KBM-7 (cell line): ENCODE data around the gene FBN1.

Source experiments
- DNase-seq: peaks from one replicate; pipeline ENCODE4 v3.0.0-alpha.2; 2015
- in situ Hi-C: fragments of 300-500 bp; cut with MboI; formaldehyde crosslinking; loops from 2 replicates; pipeline ENCODE4 v1.14.3; 2020; ENCODE audit warnings: low sequenced_read_pairs, low pct_unique_long_range_greater_than_20kb, mixed read lengths

The FBN1 gene

GRCh38 chr15:48426044-48426443 is 219.5 kb downstream of the FBN1 start:
- in situ Hi-C loops: no loop called here

GRCh38 chr15:48425051-48425450 is 220.5 kb downstream of the FBN1 start:
- in situ Hi-C loops: no loop called here
- no peak for DNase-seq

More at GRCh38 chr15:48426044-48426443, 219.5 kb downstream of the FBN1 start:
- DNase-seq: no peak

- in situ Hi-C loops: no loop called here
- DNase-seq: peak; percentile 4
These were observed 221.5 kb downstream of the FBN1 start for GRCh38 chr15:48423896-48424475.

GRCh38 chr15:48423342-48423741 is 222.2 kb downstream of the FBN1 start:
- DNase-seq: no peak
- in situ Hi-C loops: no loop called here

DNA sequence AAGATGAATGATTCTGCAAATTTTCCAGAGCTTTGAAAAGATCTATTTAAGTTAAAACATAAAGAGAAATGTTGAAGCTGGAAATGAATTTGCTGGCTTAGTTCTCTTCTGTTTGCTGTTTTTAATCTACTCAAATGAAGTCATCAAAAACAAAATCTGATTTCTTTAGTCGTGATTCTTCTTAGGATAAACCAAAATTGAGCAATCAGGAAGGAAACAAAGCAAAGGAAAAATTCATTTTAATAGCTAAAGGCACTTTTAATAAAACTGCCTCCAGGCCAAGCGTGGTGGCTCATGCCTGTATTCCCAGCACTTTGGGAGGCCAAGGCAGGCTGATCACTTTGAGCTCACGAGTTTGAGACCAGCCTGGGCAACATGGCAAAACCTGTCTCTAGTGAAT is 223.1 kb downstream of the FBN1 start:
- no peak for DNase-seq
- in situ Hi-C loops: no loop called here

DNA sequence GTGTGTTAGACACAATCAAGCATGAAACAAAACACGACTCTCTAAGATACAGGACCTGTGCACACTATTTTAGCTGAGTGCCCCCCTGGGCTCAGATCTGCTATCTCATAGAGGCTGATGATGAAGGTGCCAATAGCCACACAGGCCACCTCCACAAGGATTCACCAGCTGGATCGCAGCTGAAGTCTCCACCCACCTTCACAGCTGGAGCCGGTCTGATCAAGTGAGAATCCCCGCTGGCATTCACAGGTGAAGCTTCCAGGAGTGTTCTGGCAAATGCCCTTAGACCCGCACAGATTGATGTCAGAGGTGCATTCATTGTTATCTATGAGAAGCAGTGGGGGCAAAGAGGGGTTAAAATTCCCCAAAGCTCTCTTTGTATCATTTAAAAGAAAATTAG is 224.1 kb downstream of the FBN1 start:
- in situ Hi-C loops: no loop called here
- DNase-seq: no peak

DNA sequence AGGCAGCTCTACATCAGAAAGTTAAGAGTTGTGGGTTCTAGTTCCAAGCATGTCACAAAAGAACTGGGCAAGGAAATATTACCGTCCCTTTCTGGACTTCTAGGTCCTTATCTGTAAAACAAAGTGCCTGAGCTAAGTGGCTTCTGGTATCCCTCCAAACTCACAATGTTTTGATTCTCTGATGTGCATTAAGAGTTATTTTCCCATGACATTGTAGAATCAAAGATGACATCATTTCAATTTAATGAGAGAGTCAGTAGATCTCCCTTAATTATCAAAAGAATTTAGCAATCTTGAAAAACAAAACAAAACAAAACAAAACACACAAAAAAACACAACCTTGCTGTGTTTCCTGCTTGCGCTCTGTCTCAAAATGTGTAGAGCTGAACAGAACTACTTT is 225.6 kb downstream of the FBN1 start:
- in situ Hi-C loops: no loop called here
- DNase-seq: no peak

- DNase-seq: no peak
- in situ Hi-C loops: no loop called here
These were observed 227.2 kb downstream of the FBN1 start for GRCh38 chr15:48418343-48418742.

DNA sequence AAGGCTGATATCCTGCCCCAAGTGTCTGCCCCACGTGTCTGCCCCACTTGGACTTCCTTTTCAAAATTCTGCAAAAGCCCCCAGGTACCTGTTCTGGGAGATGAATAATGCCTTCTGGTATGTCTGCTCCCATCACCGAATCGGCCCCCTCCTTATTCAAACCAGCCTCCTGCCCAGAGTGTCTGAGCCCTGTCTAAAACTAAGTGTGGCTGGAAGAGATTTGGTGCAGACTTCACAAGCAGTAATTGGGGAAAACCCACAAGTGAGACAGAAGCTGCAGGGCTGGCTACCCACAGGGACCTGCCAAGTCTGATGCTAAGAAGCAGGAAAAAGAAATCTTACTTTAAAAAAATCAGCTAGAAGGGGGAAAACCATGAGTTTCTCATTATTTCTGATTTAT is 229.2 kb downstream of the FBN1 start:
- in situ Hi-C loops: no loop called here
- no peak for DNase-seq

DNA sequence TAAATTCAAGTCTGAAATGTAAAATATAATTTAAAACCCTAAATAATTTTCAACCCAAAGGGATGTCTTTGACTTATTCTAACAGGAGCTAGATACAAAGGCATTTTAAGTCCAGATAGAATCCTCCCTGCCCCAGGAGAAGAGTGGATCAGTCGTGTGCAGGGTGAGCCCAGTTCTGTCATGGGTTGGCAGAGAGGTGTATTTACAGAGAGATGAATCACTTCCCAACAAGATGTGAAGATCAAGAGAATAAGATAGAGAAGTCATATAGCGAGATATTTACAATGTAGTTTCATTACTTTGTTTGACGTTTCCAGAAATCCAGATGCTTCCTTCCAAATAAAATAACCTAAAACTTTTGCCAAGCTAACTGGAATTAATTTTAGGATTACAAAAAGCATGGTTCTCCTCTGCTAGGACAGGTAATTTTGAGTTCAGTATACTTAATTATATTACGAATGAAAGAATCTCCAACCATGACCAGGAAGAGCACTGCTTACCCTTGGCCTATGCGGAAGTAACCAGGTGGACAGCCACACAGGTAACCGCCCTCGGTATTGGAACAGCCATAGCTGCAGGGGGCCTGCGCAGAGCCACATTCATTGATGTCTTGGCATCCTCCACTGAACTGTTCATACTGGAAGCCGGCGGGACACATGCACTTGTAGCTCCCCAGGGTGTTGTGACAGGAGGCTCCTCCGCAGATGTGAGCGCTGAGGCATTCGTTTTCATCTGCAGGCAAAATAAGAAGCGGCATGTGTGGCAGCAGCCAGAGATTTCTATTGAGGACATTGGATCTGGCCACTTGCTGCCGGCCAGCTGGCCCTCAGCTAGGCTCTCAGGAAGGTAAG is 230.2 kb downstream of the FBN1 start:
- no peak for DNase-seq
- in situ Hi-C loops: no loop called here

DNA sequence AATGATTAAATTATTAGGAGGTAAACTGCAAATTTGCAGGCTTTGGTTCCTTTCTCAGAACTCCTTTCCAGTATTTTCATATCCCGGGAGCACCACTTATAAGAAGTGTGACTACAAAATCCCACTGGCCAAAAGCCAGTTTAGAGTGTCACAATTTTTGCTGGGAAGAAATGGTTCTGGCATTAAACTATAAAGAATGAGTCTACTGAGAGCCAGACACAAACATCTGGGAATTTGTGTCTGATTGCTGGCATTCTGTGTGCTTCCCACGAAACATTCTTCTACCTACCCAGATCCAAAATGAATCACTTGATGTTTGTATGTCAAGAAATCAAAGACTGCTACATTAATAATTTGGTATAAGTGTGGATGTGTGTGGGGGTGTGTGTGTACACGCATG is 231.5 kb downstream of the FBN1 start:
- no peak for DNase-seq

DNA sequence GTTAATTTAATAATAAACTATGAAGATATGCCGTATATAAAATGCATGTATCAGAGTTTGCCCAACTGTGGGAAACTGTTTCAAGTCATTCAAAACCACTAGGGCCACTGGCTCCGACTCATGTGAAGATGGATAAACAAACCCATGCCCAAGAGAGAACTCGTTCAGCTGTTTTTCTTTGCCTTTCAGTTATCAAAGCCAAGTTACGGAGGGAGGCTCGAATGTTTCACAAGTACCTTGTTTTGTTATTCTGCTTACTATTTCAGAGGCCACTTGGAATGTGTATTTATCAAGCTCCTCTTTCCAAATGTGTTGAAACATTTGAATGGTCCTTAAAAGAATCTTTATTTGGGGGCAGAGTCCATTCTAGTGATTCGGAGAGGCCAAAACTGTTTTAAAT is 232.2 kb downstream of the FBN1 start:
- DNase-seq: no peak
- in situ Hi-C loops: no loop called here

More for the DNA sequence above, 231.5 kb downstream of the FBN1 start:
- in situ Hi-C loops: no loop called here

- in situ Hi-C loops: no loop called here
- no peak for DNase-seq
These were observed 233.4 kb downstream of the FBN1 start for GRCh38 chr15:48411971-48412591.

GRCh38 chr15:48409623-48410022 is 235.9 kb downstream of the FBN1 start:
- no peak for DNase-seq
- in situ Hi-C loops: no loop called here

DNA sequence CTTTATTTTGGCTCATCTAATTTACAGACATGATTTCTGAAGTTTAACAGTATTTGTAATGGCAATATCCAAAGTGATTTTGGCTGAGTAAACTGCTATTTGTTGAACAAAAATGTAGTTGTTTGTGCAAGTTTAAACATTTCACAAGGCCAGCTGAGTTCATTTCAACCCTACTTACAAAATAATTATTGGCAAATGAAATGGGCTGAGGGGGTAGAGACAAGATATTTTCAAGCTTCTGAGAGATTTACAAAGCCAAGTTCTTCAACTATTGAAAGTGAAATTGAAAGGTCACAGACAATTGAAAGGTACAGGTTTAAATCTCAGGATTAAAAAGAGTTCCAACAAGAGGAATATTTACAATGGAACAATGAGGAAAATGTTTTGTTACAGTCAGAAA is 237.2 kb downstream of the FBN1 start:
- in situ Hi-C loops: no loop called here
- no peak for DNase-seq

- in situ Hi-C loops: no loop called here
- no peak for DNase-seq
These were observed 237.9 kb downstream of the FBN1 start for GRCh38 chr15:48407646-48408045.

GRCh38 chr15:48406911-48407310 is 238.6 kb downstream of the FBN1 start:
- in situ Hi-C loops: no loop called here
- no peak for DNase-seq

GRCh38 chr15:48406266-48406891 is 239.1 kb downstream of the FBN1 start:
- DNase-seq: no peak
- in situ Hi-C loops: no loop called here

DNA sequence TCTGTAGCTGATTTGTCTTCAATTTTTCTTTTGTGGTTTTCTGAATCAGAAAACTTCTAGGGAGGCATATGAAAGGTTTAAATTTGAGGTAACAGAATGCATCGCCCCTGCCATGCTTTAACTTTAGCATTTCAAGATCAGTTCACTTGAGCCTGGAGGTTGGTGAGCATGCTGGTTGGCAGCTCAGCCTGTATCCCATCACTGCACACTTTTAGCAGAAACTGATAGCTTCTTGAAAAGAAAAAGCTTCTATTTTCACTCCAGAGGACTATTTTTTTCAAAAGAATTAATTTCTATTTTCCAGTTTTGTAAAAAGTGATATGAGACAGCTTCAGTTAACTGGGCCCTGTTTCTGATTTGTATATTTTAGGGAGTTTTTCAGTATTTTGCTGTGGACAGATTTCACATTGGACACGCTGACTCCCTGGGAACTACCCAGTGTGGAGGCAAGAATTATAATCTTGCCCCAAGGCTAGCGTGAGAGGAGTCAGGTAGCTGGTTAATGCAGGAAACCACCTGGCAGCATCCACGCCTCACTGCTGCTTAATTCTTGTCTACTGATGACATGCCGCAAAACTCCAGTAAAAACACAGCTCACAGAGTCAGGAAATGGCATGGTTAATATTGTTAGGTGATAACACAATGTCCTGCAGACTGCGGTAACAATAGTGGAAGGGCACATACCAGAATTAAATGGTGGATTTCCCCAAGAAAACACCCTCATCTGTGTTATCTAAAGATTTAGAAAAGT is 242.9 kb downstream of the FBN1 start:
- DNase-seq: no peak
- in situ Hi-C loops: no loop called here
